Mucosa of stomach (tissue), 1 donor: ENCODE results near the gene DDX52.
"Not testable (repeated sequence)": the region's sequence is repeated elsewhere in the genome, so short reads cannot be mapped to it uniquely, and the experiment has no call there.

Source experiments
- H3K27me3 ChIP-seq: one replicate; pipeline ENCODE4 v1.7.0; 2013; ENCODE audit warnings: mild to moderate bottlenecking, low read length; ENCODE audit not compliant: control insufficient read depth, insufficient read depth
- H3K36me3 ChIP-seq: one replicate; pipeline ENCODE4 v1.7.0; 2013; ENCODE audit warnings: low read length; ENCODE audit not compliant: control insufficient read depth, insufficient read depth
- H3K4me1 ChIP-seq: one replicate; pipeline ENCODE4 v1.7.0; 2013; ENCODE audit warnings: mild to moderate bottlenecking, low read length; ENCODE audit not compliant: control insufficient read depth, insufficient read depth
- H3K4me3 ChIP-seq: one replicate; pipeline ENCODE4 v1.7.0; 2013; ENCODE audit warnings: low read length
- H3K9ac ChIP-seq: one replicate; pipeline ENCODE4 v1.7.0; 2013; ENCODE audit warnings: mild to moderate bottlenecking, low read length, moderate library complexity
- H3K9me3 ChIP-seq: one replicate; pipeline ENCODE4 v1.7.0; 2013; ENCODE audit warnings: mild to moderate bottlenecking, low read length, moderate library complexity; ENCODE audit not compliant: control insufficient read depth
- donor health status: Pancreatic carcinoma.

Gene DDX52

DNA sequence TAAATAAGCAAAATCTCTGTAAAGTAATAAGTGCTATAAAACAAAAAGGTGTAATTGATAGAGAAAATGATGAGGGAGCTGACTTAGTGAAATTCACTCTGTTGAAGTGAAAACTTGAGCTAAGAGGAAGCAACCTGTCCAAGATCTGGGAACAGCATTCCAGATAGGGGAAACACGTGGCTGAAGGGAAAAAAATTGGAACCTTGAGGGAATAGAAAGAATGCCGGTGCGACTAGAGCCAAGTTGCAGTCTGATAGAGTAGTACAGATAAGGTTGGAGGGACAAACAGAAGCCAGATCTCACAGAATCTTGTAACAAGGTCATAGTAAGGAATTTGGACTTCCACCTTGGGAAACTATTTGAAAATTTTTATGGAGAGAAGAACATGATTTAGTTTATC is 623 bp upstream of the DDX52 start:
- no peaks in the 10 kb centered on the region for H3K36me3 ChIP-seq

DNA sequence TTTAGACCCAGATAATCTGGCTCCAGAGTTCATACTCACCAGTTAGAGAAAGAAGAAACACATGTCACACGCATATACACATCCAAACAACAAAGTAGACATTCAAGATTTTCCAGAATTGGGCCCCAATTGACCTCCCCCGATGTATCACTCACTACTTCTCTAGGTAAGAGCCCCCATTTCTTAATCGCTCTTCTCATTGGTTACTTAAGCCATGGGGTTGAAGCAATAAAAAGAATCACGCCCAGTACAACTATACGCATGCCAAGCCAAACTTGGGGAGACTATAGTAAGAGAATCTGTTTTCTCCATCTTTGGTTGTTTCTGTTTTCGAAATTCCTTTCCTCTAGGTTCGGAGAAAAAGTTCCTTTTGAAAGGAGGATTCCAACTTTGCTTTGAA is 565 bp downstream of the DDX52 start:
- peaks cover 3% of the 10 kb centered on the region for H3K27me3 ChIP-seq
- peak overlapping the region; percentile 51 for H3K4me3 ChIP-seq
- no peaks in the 10 kb centered on the region for H3K9me3 ChIP-seq
- no peaks in the 10 kb centered on the region for H3K36me3 ChIP-seq
- H3K4me1 ChIP-seq, result peaks cover 5% of the 10 kb centered on the region
- peak overlapping the region; percentile 91 for H3K9ac ChIP-seq

More for the DNA sequence above, 623 bp upstream of the DDX52 start:
- peak overlapping the region; percentile 91 for H3K9ac ChIP-seq
- H3K4me1 ChIP-seq, result peaks cover 5% of the 10 kb centered on the region
- no peaks in the 10 kb centered on the region for H3K9me3 ChIP-seq
- no peak overlapping the region for H3K4me3 ChIP-seq
- H3K27me3 ChIP-seq, result peaks cover 3% of the 10 kb centered on the region

DNA sequence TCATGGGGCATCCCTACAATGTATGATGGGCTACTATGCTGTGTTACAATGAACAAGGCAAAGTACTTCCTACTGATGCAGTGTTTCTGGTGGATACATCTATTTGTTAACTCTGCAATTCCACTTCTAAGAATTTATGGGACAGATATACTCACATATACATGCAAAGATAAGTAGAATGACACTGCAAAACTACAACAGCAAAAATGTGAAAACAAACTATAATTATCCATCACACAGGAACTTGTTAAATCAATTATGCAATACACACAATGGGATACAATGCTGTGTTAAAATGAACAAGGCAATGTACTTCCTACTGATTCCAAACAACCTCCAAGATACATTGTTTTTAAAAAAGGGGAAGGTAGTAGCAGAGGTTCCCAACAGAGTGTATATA is 3.2 kb downstream of the DDX52 start:
- H3K9ac ChIP-seq, result no peak overlapping the region
- no peaks in the 10 kb centered on the region for H3K36me3 ChIP-seq

DNA sequence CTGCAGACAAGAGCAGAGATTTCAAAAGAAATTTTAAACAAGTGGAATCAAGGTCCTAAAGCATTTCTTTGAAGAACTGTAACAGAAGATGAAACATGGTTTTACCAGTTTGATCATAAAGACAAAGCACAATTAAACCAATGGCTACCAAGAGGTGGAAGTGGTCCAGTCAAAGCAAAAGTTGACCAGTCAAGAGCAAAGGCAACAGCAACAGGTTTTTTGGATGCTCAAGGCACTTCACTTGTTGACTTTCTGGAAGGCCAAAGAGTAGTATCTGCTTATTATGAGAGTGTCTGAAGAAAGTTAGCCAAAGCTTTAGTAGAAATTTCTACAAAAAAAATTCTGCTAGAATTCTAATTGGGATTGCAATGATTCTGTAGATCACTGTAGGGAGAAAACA is 5.3 kb downstream of the DDX52 start:
- Histone ChIP-seq H3K4me1 (no peaks in the 10 kb centered on the region), H3K9ac (no peak overlapping the region), H3K36me3 (no peaks in the 10 kb centered on the region), H3K9me3 (no peaks in the 10 kb centered on the region), H3K27me3 (no peaks in the 10 kb centered on the region), H3K4me3 (no peak overlapping the region)

More for the DNA sequence above, 3.2 kb downstream of the DDX52 start:
- Histone ChIP-seq H3K9me3 (no peaks in the 10 kb centered on the region), H3K4me3 (no peak overlapping the region), H3K27me3 (no peaks in the 10 kb centered on the region), H3K4me1 (peaks cover 5% of the 10 kb centered on the region)

DNA sequence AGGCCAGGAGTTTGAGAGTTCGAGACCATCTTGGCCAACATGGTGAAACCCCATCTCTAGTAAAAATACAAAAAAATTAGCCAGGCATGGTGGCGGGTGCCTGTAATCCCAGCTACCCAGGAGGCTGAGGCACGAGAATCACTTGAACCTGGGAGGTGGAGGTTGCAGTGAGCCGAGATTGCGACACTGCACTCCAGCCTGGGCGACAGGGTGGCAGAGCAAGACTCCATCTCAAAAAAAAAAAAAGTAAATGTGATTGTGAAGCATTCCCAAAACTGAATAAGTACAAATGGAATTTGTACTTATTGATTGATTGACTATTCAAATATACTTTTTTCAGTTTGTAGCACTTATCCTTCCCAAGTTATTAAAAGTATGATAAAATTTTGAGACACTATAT is 26.8 kb downstream of the DDX52 start:
- not testable (repeated sequence) for H3K36me3 ChIP-seq, H3K9ac ChIP-seq

DNA sequence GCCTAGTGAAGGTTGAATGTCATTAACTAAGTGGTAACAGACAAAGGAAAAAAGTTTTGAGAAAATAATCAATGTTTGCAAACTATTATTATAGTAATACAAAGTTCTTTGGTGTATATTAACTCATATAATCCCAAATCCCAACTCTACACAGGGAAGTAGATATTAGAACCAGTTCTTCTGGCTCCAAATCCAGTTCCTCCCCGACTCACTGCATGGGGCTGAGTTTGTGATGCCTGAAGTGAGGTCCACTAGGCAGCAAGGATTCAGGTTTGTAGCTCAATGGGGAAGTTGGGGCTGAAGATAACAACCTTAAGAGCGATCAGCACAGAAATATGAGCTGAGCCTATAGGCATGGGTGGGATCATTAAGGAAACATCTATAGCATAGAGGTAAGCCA is 28.4 kb downstream of the DDX52 start:
- H3K36me3 ChIP-seq, result no peaks in the 10 kb centered on the region
- no peaks in the 10 kb centered on the region for H3K27me3 ChIP-seq
- H3K9ac ChIP-seq, result no peak overlapping the region
- no peaks in the 10 kb centered on the region for H3K9me3 ChIP-seq
- no peak overlapping the region for H3K4me3 ChIP-seq
- H3K4me1 ChIP-seq, result peaks cover under 1% of the 10 kb centered on the region

More for the DNA sequence above, 26.8 kb downstream of the DDX52 start:
- not testable (repeated sequence) for H3K27me3 ChIP-seq, H3K4me3 ChIP-seq, H3K4me1 ChIP-seq, H3K9me3 ChIP-seq

DNA sequence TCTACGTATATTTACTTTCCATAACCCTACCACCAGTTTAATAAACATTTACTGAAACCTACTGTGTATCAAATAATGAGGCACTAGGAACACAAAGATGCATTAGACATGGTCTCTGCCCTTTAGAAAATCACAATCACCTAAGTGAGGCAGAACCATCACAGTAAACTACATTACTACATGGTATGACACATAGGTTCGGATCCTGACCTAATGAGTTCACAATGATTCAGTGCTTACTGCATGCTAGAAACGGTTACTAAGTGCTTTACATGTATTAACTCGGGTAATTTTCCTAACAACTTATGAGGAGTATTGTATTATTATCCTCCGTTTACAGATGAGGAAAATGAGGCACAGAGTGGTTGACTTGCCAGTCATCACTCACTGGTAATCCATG is 28.9 kb downstream of the DDX52 start:
- Histone ChIP-seq H3K9me3 (no peaks in the 10 kb centered on the region), H3K4me3 (no peak overlapping the region), H3K4me1 (peaks cover 4% of the 10 kb centered on the region), H3K36me3 (no peaks in the 10 kb centered on the region), H3K27me3 (no peaks in the 10 kb centered on the region), H3K9ac (no peak overlapping the region)

DNA sequence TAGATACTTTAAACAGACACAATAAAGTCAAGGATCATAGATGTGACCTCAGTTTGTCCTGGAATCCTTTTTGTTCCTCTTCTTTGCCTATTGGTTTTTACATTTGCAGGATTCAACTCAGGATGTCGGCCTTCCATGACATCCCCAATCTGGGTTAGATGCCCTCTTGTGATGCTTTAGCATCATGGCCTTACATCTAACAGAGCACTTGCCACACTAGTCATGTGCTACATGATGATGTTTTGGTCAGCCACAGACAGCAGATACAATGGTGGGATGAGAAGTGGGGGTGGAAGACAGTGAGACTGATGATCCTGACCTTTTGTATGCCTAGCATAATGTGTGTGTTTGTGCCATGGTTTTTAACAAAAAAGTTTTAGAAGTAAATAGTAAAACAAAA is 32.3 kb downstream of the DDX52 start:
- H3K4me3 ChIP-seq, result no peak overlapping the region
- no peaks in the 10 kb centered on the region for H3K36me3 ChIP-seq
- no peaks in the 10 kb centered on the region for H3K9me3 ChIP-seq
- peaks cover 4% of the 10 kb centered on the region for H3K4me1 ChIP-seq
- no peaks in the 10 kb centered on the region for H3K27me3 ChIP-seq
- H3K9ac ChIP-seq, result no peak overlapping the region

DNA sequence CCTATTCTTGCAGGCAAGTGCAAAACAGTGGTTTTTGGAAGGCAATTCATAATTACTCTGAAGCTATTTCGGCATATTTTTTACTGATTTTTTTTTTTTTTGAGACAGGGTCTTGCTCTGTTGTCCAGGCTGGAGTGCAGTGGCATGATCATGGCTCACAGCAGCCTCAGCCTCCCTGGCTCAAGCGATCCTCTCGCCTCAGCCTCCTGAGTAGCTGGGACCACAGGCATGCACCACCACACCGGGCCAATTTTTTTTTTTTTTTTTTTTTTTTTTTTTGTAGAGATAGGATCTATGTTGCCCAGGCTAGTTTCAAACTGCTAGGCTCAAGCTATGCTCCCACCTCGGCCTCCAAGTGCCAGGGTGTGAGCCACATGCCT is 33.2 kb downstream of the DDX52 start:
- Histone ChIP-seq H3K4me3 (peak overlapping the region; percentile 16), H3K9ac (peak overlapping the region; percentile 93)

DNA sequence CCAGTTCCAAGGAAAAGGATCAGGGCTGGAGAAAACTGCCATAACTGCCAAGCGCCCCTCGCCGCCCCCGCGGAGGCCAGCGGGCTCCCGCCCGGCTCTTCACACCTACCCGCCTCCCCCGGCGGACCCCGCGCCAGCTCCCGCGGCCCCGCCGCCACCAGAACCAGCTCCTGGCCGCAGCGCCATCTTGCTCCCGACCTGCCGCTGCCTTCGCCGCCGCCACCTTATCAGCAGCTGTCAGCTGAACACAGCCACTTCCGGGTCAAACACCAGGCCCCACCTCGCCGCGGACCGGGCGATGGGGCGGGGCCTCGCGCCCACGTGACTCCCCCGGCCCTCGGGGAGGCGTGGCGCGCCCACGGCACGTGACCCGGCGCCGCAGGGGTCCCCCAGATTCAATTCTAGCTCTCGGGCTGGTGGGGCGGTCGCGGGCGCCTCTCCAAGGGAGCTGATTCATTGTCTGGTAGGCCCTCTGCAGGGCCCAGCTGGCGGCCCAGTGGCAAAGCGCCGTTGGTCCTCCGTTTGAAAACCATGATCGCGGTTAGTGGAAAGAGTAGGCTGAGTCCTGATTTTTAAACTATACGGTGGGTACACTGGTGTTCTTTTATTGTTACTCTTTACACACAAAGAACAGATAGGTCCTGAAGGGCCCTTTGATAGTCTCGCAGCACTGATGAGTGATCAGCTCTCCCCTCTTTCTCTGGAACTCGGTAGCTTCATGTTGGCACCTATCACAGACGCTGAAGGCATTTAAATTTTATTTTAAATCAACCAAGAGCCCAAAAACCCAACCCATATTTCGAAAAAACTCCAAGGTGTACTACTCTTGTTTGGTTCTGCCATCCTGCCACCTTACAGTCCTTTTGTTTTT is 33.8 kb downstream of the DDX52 start, which contains the start of gene SYNRG:
Gene SYNRG (minus strand): TSS at position 249 of the 871 bp plus-strand sequence. CDS start 63 bp downstream, at position 186.
- Histone ChIP-seq H3K9ac (peak within 1 kb of the TSS; percentile 93), H3K4me1 (peaks cover 4% of the 10 kb centered on the region), H3K27me3 (no peaks in the 10 kb centered on the region), H3K36me3 (no peaks in the 10 kb centered on the region), H3K4me3 (peak within 1 kb of the TSS; percentile 16), H3K9me3 (no peaks in the 10 kb centered on the region)

More for the DNA sequence above, 33.2 kb downstream of the DDX52 start:
- not testable (repeated sequence) for H3K4me1 ChIP-seq, H3K36me3 ChIP-seq, H3K27me3 ChIP-seq, H3K9me3 ChIP-seq

DNA sequence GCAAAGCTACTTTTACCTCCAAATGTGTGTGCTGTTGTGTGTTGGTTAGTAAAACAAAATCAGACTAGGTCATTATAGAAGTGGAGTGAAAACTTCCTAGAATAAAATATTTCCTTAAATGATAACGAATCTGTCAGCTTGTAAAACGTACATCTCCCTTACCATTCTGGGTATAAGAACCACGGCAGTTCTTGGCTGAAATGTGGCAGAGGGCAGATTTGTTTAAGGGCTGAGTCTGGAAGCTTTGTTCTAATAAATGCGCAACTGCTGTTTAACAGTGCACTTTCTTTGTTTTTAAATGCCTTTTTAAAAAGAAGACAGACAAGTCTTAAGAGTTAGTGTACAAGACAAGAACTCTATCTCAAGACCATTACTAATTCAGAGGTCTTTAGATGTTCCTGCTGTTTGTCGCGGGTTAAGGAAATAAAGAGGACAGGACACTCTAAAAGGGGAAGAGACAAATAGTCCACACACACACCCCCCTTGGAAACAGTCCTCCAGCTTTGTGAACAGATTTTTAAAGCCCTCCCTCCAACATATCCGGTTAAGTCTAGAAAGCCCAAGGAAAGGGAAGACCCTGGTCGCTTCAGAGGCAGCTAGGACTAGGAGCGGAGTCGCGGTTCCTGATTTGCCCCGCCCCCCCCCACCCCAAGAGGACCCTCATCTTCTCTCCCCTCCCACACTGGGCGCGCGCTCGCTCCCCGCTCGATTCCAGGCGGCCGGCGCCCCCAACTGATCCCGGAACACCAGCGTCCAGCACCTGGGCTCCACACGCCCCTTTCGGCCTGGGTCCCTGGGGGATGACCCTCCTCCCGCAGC is 34.7 kb downstream of the DDX52 start:
- peaks cover 4% of the 10 kb centered on the region for H3K4me1 ChIP-seq
- peak overlapping the region; percentile 93 for H3K9ac ChIP-seq
- peak overlapping the region; percentile 16 for H3K4me3 ChIP-seq

More for the DNA sequence above, 34.7 kb downstream of the DDX52 start:
- no peaks in the 10 kb centered on the region for H3K36me3 ChIP-seq
- no peaks in the 10 kb centered on the region for H3K9me3 ChIP-seq
- H3K27me3 ChIP-seq, result no peaks in the 10 kb centered on the region
